HFF-Myc (cell line): ENCODE data around the gene TEX38.

Experiments used
- DNase-seq: peaks from one replicate; pipeline ENCODE4 v3.0.0-alpha.2; 2011; ENCODE audit warnings: low read depth; ENCODE audit errors: extremely low read depth
- H3K4me3 ChIP-seq: replicated peaks from 2 replicates; pipeline ENCODE4 v1.5.1; 2011; ENCODE audit warnings: low read depth, mild to moderate bottlenecking, control low read depth, low read length
- TF ChIP-seq, protein P1 (sequence below): IDR thresholded peaks from 2 replicates; pipeline ENCODE4 v1.5.1; 2012; ENCODE audit warnings: mild to moderate bottlenecking, low read depth, low read length, control low read depth; ENCODE audit errors: missing control alignments

The TEX38 gene

DNA sequence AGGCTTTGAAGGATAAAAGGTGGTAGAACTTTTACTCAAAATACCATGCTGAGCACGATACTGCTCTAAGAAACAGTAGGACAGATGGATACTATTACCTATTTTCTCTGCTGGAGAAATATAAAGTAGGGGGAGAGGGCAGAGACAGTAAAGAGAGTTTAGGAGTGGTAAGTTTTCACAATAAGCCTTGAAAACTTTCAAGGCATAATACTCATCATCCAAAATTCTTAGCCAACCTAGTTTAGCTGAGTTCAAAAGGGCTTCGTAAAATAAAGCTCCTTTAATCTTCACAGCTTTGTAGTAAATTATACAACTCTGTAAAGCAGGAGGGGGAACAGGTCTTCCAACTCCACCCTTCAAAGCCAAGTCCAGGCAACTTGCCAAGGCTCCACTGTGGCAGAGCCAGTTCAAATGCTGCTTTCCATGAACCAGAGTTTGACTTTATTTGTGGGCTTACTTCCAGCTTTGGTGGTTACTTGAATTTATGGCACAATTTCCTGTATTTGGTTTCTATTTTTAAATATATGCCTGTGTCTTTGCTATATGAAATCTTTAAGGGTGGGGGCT, 15.5 kb downstream of the TEX38 start:
- peak; percentile 33 for DNase-seq
- H3K4me3 ChIP-seq: no peak overlapping the region
- TF ChIP-seq, protein P1, sequence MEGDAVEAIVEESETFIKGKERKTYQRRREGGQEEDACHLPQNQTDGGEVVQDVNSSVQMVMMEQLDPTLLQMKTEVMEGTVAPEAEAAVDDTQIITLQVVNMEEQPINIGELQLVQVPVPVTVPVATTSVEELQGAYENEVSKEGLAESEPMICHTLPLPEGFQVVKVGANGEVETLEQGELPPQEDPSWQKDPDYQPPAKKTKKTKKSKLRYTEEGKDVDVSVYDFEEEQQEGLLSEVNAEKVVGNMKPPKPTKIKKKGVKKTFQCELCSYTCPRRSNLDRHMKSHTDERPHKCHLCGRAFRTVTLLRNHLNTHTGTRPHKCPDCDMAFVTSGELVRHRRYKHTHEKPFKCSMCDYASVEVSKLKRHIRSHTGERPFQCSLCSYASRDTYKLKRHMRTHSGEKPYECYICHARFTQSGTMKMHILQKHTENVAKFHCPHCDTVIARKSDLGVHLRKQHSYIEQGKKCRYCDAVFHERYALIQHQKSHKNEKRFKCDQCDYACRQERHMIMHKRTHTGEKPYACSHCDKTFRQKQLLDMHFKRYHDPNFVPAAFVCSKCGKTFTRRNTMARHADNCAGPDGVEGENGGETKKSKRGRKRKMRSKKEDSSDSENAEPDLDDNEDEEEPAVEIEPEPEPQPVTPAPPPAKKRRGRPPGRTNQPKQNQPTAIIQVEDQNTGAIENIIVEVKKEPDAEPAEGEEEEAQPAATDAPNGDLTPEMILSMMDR: no peak

DNA sequence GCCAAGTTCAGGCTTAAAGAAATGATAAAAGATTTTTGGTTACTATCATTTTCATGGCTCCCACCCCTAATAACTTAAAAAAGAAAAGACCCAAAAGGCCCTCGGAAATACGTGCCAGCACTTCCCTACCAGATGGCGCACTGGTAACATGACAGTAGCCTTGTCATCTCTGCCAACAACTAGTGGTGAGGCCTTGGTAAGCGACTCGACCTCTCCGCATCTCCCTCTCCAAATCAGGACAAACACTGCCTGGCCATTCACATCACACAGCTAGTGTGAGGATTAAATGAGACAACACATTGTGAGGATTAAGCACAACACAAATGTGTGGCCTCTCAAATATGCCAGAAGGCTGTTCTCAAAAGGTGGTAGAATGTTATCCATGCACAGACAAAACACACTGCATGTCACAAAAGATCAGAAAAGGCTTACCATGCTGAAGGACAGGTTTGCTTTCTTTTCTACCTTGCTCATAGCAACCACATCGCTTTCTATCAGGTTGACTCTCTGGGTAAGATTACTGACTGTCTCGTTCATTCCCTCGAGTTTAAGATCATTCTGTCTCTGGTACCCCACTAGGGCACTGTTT, 16.4 kb downstream of the TEX38 start:
- DNase-seq: no peak
- H3K4me3 ChIP-seq: no peak overlapping the region

DNA sequence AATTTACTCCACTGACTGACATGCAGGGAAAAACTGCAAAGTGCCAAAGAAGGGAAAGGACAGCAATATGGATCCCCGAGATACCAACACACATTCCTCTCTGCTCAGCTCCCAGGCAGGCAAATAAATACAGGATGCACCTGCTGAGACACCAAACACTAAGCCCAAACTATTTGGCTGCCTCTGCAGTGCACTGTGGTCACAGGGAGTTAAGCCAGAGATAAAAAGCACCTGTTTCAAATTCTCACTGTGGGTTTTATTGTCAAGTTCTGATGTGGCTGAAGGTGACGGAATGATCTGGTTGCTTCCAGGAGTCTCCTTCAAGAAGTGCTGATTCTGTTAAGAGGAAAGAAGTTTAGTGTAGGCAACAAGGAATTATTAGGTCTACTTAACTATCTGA, 17.7 kb downstream of the TEX38 start:
- TF ChIP-seq, protein P1: no peak

More for the DNA sequence above, 16.4 kb downstream of the TEX38 start:
- TF ChIP-seq, protein P1: no peak

DNA sequence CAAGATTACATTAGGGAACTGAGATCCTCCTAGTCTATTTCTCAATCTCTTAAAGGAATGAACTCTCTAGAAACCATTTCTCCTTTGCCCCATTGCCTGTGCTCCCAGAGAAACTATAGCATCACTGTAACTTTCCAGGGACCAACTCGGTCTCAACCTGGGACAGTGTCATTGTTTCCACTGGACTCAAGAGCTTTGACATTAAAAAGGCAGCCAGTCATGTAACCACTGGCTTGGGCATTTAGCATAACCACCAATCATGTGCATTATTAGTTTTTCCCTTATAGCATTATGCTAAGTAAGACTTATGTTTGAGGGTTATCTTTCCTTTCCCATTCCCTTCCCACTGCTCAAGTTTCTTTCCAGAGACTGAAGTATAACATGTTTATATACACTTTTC, 18.2 kb downstream of the TEX38 start:
- DNase-seq: no peak
- H3K4me3 ChIP-seq: no peak overlapping the region
- TF ChIP-seq, protein P1: no peak

More for the DNA sequence above, 17.7 kb downstream of the TEX38 start:
- no peak overlapping the region for H3K4me3 ChIP-seq
- no peak for DNase-seq

DNA sequence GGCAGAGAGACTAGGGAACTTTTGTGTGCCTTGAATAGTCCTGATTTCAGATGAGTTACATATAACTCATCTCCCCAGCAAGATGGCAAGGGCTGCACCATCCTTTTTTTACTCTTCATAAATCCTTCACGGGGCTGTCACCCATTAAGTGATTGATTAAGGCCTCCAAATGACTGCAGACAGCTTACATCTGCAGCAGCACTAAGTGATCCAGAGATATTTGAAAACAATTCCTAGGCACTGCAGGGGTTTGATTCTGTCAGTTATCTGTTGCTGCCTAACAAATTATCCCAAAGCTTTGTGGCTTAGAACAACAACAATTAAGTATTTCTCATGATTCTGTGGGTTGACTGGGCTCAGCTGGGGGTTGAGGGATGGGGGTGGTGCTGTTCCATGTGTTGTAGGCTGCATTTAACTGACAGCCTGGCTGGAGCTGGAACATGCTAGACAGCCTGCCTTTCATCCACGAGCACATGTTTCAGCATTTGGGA, 19.3 kb downstream of the TEX38 start:
- no peak for DNase-seq
- TF ChIP-seq, protein P1: no peak
- no peak overlapping the region for H3K4me3 ChIP-seq

DNA sequence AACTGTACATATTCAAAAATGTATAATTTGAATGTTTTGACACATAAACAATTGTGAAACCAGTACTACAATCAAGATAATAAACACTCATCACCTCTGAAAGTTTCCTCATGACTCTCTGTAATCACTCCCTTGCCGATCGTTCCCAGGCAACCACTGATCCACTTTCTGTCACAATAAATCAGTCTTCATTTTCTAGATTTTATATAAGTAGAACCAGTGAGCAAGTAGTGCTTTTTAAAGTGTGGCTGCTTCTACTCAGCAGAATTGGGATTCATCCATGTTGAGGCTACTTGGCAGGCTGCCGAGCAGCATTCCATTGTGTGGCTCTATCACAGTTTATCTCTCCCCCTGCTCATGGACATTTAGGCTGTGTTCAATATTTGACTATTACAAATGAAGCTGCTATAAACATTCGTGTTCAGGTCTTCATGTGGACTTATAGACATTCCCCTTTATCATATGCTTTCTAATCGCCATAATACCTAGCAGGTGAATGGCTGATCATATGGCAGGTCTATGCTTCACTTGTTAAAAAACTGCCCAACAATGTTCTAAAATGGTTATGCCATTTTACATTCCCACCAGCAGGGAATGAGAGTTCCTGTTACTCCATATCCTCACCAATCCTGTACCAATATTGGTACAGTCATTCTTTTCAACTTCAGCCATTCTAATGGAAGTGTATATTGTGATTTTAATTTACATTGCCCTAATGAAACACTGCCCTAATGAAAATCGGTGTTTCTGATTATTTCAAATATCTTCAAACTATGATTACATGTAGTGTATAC, 20.5 kb downstream of the TEX38 start:
- no peak overlapping the region for H3K4me3 ChIP-seq
- TF ChIP-seq, protein P1: no peak
- no peak for DNase-seq
